MM.1S (cell line): Measurements from ENCODE around the gene MAGI1.

Experiments used
- DNase-seq: peaks from one replicate; pipeline ENCODE4 v3.0.0-alpha.2; 2015
- H2AFZ ChIP-seq: fragments of 300-600 bp; sonication (generic); 2 replicates; pipeline ENCODE4 v1.6.0; 2016; ENCODE audit warnings: antibody characterized with exemption, low read length
- H3F3A ChIP-seq: fragments of 300-600 bp; sonication (generic); 2 replicates; pipeline ENCODE4 v1.6.1; 2016; ENCODE audit warnings: mild to moderate bottlenecking, antibody characterized with exemption, low read length, moderate library complexity, mixed read lengths; ENCODE audit not compliant: insufficient read depth
- H3K27ac ChIP-seq: fragments of 300-600 bp; sonication (generic); 2 replicates; pipeline ENCODE4 v1.5.1; 2016; ENCODE audit warnings: mild to moderate bottlenecking, low read length
- H3K27me3 ChIP-seq: fragments of 300-600 bp; sonication (generic); replicated peaks from 2 replicates; pipeline ENCODE4 v1.6.0; 2016; ENCODE audit warnings: low read length; ENCODE audit not compliant: insufficient read depth
- H3K36me3 ChIP-seq: fragments of 300-600 bp; sonication (generic); replicated peaks from 2 replicates; pipeline ENCODE4 v1.6.1; 2016; ENCODE audit warnings: mild to moderate bottlenecking, low read length, mixed read lengths; ENCODE audit not compliant: insufficient read depth
- H3K4me1 ChIP-seq: fragments of 300-600 bp; sonication (generic); 2 replicates; pipeline ENCODE4 v1.6.1; 2016; ENCODE audit warnings: low read length, mixed read lengths
- H3K4me2 ChIP-seq: fragments of 300-600 bp; sonication (generic); 2 replicates; pipeline ENCODE4 v1.6.0; 2016; ENCODE audit warnings: low read depth, low read length
- H3K4me3 ChIP-seq: fragments of 300-600 bp; sonication (generic); 2 replicates; pipeline ENCODE4 v1.5.1; 2016; ENCODE audit warnings: low read length, mixed read lengths
- H3K79me2 ChIP-seq: fragments of 300-600 bp; sonication (generic); 2 replicates; pipeline ENCODE4 v1.6.1; 2016; ENCODE audit warnings: mixed run types, low read length, mixed read lengths
- H3K9ac ChIP-seq: fragments of 300-600 bp; sonication (generic); 2 replicates; pipeline ENCODE4 v1.6.1; 2016; ENCODE audit warnings: low read length, mixed read lengths
- H3K9me2 ChIP-seq: fragments of 300-600 bp; sonication (generic); replicated peaks from 2 replicates; pipeline ENCODE4 v1.6.1; 2016; ENCODE audit warnings: mild to moderate bottlenecking, low read length, mixed read lengths; ENCODE audit not compliant: insufficient read depth
- H3K9me3 ChIP-seq: fragments of 300-600 bp; sonication (generic); replicated peaks from 2 replicates; pipeline ENCODE4 v1.6.1; 2016; ENCODE audit warnings: mild to moderate bottlenecking, low read length, mixed read lengths; ENCODE audit not compliant: insufficient read depth
- H4K20me1 ChIP-seq: fragments of 300-600 bp; sonication (generic); 2 replicates; pipeline ENCODE4 v1.6.1; 2016; ENCODE audit warnings: mild to moderate bottlenecking, low read length, moderate library complexity, mixed read lengths; ENCODE audit not compliant: insufficient read depth
- EZH2 ChIP-seq: fragments of 300-600 bp; sonication (generic); optimal IDR thresholded peaks from 2 replicates; pipeline ENCODE3; 2017; ENCODE audit warnings: low read depth, mild to moderate bottlenecking, antibody characterized with exemption, low read length, mixed read lengths
- EZH2phosphoT487 ChIP-seq: fragments of 300-600 bp; sonication (generic); IDR thresholded peaks from 2 replicates; pipeline ENCODE4 v1.6.1; 2018; ENCODE audit warnings: antibody characterized with exemption, low read length
- TF ChIP-seq, protein P1 (sequence below): fragments of 300-600 bp; sonication (generic); IDR thresholded peaks from 2 replicates; pipeline ENCODE4 v1.5.1; 2016; ENCODE audit warnings: antibody characterized with exemption, low read length, mixed read lengths

The MAGI1 gene

DNA sequence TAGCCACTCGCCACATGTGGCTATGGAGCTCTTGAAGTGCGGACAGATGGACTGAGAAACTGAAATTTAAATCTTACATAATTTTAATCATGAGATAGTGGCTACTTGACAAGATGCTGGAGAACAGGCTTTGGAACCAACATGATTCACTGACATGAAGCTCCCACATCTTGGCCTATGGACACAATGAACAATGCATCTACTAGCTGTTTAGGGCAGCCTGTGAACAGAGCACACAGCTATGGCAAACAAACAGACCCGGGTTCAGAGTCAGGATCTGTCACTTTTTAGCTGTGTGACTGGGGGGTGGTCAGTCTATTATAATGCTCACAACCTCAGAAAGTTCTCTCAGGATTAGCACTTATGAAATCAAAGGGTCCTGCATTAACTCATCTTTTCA is 616.6 kb downstream of the MAGI1 start:
- Histone ChIP-seq H3K27ac (no peak overlapping the region), H3K36me3 (no peaks in the 10 kb centered on the region), H3F3A (no peaks in the 10 kb centered on the region), H3K9ac (no peak overlapping the region), H3K9me3 (no peaks in the 10 kb centered on the region), H3K4me2 (no peak overlapping the region), H4K20me1 (no peaks in the 10 kb centered on the region), H3K9me2 (no peaks in the 10 kb centered on the region), H3K4me1 (no peaks in the 10 kb centered on the region), H3K4me3 (no peak overlapping the region), H3K27me3 (no peaks in the 10 kb centered on the region), H2AFZ (no peak overlapping the region), H3K79me2 (no peaks in the 10 kb centered on the region)
- no peak for DNase-seq
- no peak for TF ChIP-seq EZH2
- TF ChIP-seq EZH2phosphoT487, result no peak
- TF ChIP-seq, protein P1, sequence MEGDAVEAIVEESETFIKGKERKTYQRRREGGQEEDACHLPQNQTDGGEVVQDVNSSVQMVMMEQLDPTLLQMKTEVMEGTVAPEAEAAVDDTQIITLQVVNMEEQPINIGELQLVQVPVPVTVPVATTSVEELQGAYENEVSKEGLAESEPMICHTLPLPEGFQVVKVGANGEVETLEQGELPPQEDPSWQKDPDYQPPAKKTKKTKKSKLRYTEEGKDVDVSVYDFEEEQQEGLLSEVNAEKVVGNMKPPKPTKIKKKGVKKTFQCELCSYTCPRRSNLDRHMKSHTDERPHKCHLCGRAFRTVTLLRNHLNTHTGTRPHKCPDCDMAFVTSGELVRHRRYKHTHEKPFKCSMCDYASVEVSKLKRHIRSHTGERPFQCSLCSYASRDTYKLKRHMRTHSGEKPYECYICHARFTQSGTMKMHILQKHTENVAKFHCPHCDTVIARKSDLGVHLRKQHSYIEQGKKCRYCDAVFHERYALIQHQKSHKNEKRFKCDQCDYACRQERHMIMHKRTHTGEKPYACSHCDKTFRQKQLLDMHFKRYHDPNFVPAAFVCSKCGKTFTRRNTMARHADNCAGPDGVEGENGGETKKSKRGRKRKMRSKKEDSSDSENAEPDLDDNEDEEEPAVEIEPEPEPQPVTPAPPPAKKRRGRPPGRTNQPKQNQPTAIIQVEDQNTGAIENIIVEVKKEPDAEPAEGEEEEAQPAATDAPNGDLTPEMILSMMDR, result no peak

GRCh38 chr3:65419233-65419632 is 619.5 kb downstream of the MAGI1 start:
- Histone ChIP-seq H3K9me2 (no peaks in the 10 kb centered on the region), H3K4me3 (no peak overlapping the region), H3K36me3 (no peaks in the 10 kb centered on the region), H3K79me2 (no peaks in the 10 kb centered on the region), H3K27ac (no peak overlapping the region), H3K4me2 (no peak overlapping the region), H3K4me1 (no peaks in the 10 kb centered on the region), H4K20me1 (no peaks in the 10 kb centered on the region), H2AFZ (no peak overlapping the region), H3K27me3 (no peaks in the 10 kb centered on the region), H3F3A (no peaks in the 10 kb centered on the region), H3K9ac (no peak overlapping the region), H3K9me3 (no peaks in the 10 kb centered on the region)
- TF ChIP-seq EZH2, result no peak
- no peak for TF ChIP-seq EZH2phosphoT487
- TF ChIP-seq, protein P1, result no peak
- DNase-seq, result no peak

GRCh38 chr3:65413891-65414290 is 624.8 kb downstream of the MAGI1 start:
- Histone ChIP-seq H3K9ac (no peak overlapping the region), H3K4me2 (no peak overlapping the region), H3K4me3 (no peak overlapping the region), H4K20me1 (no peaks in the 10 kb centered on the region), H2AFZ (no peak overlapping the region), H3K27me3 (no peaks in the 10 kb centered on the region), H3K9me3 (no peaks in the 10 kb centered on the region), H3F3A (no peaks in the 10 kb centered on the region), H3K36me3 (no peaks in the 10 kb centered on the region), H3K27ac (no peak overlapping the region), H3K79me2 (no peaks in the 10 kb centered on the region), H3K9me2 (no peaks in the 10 kb centered on the region), H3K4me1 (no peaks in the 10 kb centered on the region)
- no peak for DNase-seq
- TF ChIP-seq, protein P1, result no peak
- TF ChIP-seq EZH2phosphoT487, result no peak
- TF ChIP-seq EZH2, result no peak
